Nucleus accumbens (tissue), 56 donors: ENCODE data around the gene GGA2.

Experiments
- DNase-seq, 56 donors: peaks; one replicate each; lab custom pipeline; 2025; lab: John Stamatoyannopoulos, UW

Gene GGA2

GRCh38 chr16:23505671-23506605, 4.4 kb downstream of the GGA2 start:
- no peak for DNase-seq

GRCh38 chr16:23505180-23505665, 5.1 kb downstream of the GGA2 start:
- no peak for DNase-seq

- DNase-seq = peak in 18 of 56 donors; percentile 1 to 68 (median 22)
Measured at GRCh38 chr16:23504453-23505179, 5.7 kb downstream of the GGA2 start.

- DNase-seq = no peak
Measured at GRCh38 chr16:23504076-23504452, 6.2 kb downstream of the GGA2 start.

GRCh38 chr16:23502466-23502865, 7.8 kb downstream of the GGA2 start:
- no peak for DNase-seq

- DNase-seq = no peak
Measured at GRCh38 chr16:23501291-23501690, 9.0 kb downstream of the GGA2 start.

- DNase-seq = no peak
Measured at GRCh38 chr16:23500862-23501225, 9.4 kb downstream of the GGA2 start.

GRCh38 chr16:23500212-23500861, 10.0 kb downstream of the GGA2 start:
- no peak for DNase-seq

- peak in 35 of 56 donors; percentile 4 to 80 (median 37) for DNase-seq
Measured at GRCh38 chr16:23499801-23500200, 10.5 kb downstream of the GGA2 start.

GRCh38 chr16:23498863-23499262, 11.4 kb downstream of the GGA2 start:
- no peak for DNase-seq

- no peak for DNase-seq
Measured at GRCh38 chr16:23497543-23497868, 12.8 kb downstream of the GGA2 start.

- DNase-seq = no peak
Measured at GRCh38 chr16:23496821-23497542, 13.3 kb downstream of the GGA2 start.

GRCh38 chr16:23495671-23496070, 14.6 kb downstream of the GGA2 start:
- no peak for DNase-seq

GRCh38 chr16:23494188-23494587, 16.1 kb downstream of the GGA2 start:
- no peak for DNase-seq

GRCh38 chr16:23491490-23492391, 18.6 kb downstream of the GGA2 start:
- no peak for DNase-seq

- no peak for DNase-seq
Measured at GRCh38 chr16:23486480-23486879, 23.8 kb downstream of the GGA2 start.

- no peak for DNase-seq
Measured at GRCh38 chr16:23485841-23486240, 24.5 kb downstream of the GGA2 start.

- DNase-seq = no peak
Measured at GRCh38 chr16:23485257-23485614, 25.1 kb downstream of the GGA2 start.

- DNase-seq = no peak
Measured at GRCh38 chr16:23484510-23485256, 25.6 kb downstream of the GGA2 start.
